SJSA1 (cell line): Measurements from ENCODE around the gene RILP. TPM values are rescaled to one million over a fixed set of nuclear protein-coding genes. Genes with fewer than 3 reads are reported as not detected.

ENCODE experiments used
- DNase-seq, 2 experiments: peaks; one replicate each; pipeline ENCODE4 v3.0.0-alpha.2; 2015 to 2020; ENCODE audit warnings: low spot score in 2 of 2, low read depth in 1 of 2
- H3K27ac ChIP-seq: fragments of 250-450 bp; sonication (Bioruptor Pico); 2 replicates; pipeline ENCODE4 v1.5.1; 2020; ENCODE audit warnings: mild to moderate bottlenecking, moderate library complexity
- H3K27me3 ChIP-seq: fragments of 250-450 bp; sonication (Bioruptor Pico); replicated peaks from 2 replicates; pipeline ENCODE4 v1.5.1; 2020; ENCODE audit warnings: mild to moderate bottlenecking, moderate library complexity
- H3K36me3 ChIP-seq: fragments of 250-450 bp; sonication (Bioruptor Pico); 2 replicates; pipeline ENCODE4 v1.5.1; 2020; ENCODE audit warnings: mild to moderate bottlenecking
- H3K4me1 ChIP-seq: fragments of 250-450 bp; sonication (Bioruptor Pico); replicated peaks from 2 replicates; pipeline ENCODE4 v1.6.1; 2021; ENCODE audit warnings: mild to moderate bottlenecking
- H3K4me3 ChIP-seq: fragments of 250-450 bp; sonication (Bioruptor Pico); 2 replicates; pipeline ENCODE4 v1.5.1; 2020; ENCODE audit warnings: mild to moderate bottlenecking
- H3K9me3 ChIP-seq: fragments of 250-450 bp; sonication (Bioruptor Pico); replicated peaks from 2 replicates; pipeline ENCODE4 v1.5.1; 2020; ENCODE audit warnings: mild to moderate bottlenecking
- total RNA-seq: library from RNA; depleted of rRNA; stranded (reverse); fragments of >200 nt; shearing (Covaris generic); gene quantifications from 2 replicates; pipeline ENCODE4 v1.2.3, GENCODE V29; 2014

RILP gene
- total RNA-seq, 1 experiment from 2014 or later: 1.0 TPM

DNA sequence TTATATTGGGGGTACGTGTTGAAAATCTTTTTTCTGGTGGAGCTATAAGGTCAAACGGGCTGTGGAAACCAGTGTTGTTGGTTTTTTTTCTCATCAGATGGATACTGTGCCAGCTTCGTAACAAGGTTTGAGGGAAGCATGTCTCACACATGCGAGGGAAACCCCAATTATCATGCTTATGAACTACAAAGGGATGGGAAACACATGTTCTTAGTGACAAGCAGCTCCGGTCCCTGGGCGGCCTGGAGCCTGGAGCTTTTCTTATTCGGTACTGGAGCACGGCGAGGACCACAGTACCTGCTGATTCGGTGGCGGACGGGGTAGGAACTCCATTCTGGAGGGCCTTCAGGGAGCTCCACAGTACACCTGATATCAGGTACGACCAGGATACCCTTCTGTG, 33.6 kb downstream of the RILP start:
- no peak overlapping the region for H3K27ac ChIP-seq
- no peak overlapping the region for H3K4me3 ChIP-seq
- H3K36me3 ChIP-seq: no peaks in the 10 kb centered on the region
- no peaks in the 10 kb centered on the region for H3K9me3 ChIP-seq
- no peak for DNase-seq
- H3K27me3 ChIP-seq: no peaks in the 10 kb centered on the region
- peaks cover 8% of the 10 kb centered on the region for H3K4me1 ChIP-seq

DNA sequence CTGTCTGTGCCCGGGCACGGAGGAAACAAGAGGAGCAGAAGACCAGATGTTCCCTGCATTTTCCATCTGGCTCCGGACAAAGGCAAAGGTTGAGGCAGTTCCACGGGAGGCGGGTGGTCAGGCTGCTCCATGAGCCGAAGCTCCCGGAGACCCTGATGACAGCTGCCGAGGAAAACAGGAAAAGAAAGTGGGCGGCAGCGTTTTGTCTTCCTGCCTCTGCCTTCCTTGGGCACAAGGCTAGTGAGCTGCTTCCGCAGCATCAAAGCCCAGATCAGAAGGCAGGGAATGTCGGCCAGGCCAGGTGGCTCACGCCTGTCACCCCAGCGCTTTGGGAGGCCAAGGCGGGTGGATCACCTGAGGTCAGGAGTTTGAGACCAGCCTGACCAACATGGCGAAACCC, 37.3 kb downstream of the RILP start:
- Histone ChIP-seq H3K27me3 (no peaks in the 10 kb centered on the region), H3K36me3 (no peaks in the 10 kb centered on the region), H3K27ac (no peak overlapping the region), H3K4me1 (peaks cover under 1% of the 10 kb centered on the region), H3K9me3 (no peaks in the 10 kb centered on the region), H3K4me3 (no peak overlapping the region)
- DNase-seq: no peak

DNA sequence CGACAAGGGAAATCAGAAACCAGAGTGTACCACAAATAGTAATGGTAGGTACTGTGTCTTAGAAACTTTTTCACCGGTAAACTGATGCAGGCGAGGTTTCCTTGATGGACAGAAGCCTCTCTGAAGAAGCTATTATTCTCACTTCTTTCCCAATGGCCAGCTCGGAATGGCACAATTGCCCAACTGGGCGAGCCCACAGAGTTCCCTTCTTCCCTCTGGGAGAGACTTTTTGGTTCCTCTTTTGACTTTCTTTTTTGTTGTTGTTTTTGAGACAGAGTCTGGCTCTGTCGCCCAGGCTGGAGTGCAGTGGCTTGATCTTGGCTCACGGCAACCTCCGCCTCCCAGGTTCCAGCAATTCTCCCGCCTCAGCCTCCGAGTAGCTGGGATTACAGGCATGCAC, 38.0 kb downstream of the RILP start:
- no peaks in the 10 kb centered on the region; the same call in 1 of the 2 replicates for H3K4me1 ChIP-seq
- no peaks in the 10 kb centered on the region for H3K27me3 ChIP-seq
- no peak overlapping the region for H3K4me3 ChIP-seq
- no peak overlapping the region for H3K27ac ChIP-seq
- H3K36me3 ChIP-seq: no peaks in the 10 kb centered on the region
- H3K9me3 ChIP-seq: no peaks in the 10 kb centered on the region
- no peak for DNase-seq

DNA sequence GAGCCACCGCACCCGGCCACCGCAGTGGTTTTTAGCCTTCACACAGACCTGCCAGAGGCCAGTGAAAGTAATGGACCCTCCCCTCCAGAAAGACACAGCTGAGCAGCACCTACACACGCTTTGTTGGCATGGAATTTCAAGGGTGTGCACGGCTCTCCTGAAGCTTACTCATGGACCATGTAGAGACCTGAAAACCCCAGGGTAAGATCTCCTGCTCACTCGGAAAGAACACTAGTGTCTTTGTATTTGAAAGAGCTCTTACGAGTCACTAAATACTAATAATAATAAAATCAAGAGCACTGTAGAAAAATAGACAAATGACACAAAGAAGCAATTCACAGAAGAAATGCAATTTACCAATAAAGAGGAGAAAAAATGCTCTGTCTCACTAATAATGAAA, 41.0 kb downstream of the RILP start:
- no peaks in the 10 kb centered on the region for H3K9me3 ChIP-seq
- H3K27me3 ChIP-seq: no peaks in the 10 kb centered on the region
- no peak overlapping the region for H3K4me3 ChIP-seq
- H3K36me3 ChIP-seq: no peaks in the 10 kb centered on the region
- H3K4me1 ChIP-seq: no peaks in the 10 kb centered on the region; the same call in 1 of the 2 replicates
- H3K27ac ChIP-seq: no peak overlapping the region
- no peak for DNase-seq

DNA sequence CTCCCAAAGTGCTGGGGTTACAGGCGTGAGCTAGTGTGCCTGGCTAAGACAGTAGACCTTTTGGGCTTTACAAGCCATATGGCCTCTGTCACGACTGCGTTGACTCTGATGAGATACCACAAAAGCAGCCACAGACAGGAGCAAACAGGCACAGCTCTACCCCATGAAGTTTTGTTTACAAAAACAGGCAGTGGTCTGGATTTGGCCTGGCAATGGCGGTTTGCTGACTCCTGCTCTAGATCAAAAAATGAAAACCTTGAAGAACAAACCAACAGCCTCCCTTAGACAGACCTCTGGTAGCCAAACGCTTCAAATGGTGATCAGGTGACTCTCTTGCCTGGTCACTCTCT, 41.7 kb downstream of the RILP start:
- Histone ChIP-seq H3K4me1 (no peaks in the 10 kb centered on the region; the same call in 1 of the 2 replicates), H3K9me3 (no peaks in the 10 kb centered on the region), H3K27ac (no peak overlapping the region), H3K4me3 (no peak overlapping the region), H3K36me3 (no peaks in the 10 kb centered on the region), H3K27me3 (no peaks in the 10 kb centered on the region)
- no peak for DNase-seq

DNA sequence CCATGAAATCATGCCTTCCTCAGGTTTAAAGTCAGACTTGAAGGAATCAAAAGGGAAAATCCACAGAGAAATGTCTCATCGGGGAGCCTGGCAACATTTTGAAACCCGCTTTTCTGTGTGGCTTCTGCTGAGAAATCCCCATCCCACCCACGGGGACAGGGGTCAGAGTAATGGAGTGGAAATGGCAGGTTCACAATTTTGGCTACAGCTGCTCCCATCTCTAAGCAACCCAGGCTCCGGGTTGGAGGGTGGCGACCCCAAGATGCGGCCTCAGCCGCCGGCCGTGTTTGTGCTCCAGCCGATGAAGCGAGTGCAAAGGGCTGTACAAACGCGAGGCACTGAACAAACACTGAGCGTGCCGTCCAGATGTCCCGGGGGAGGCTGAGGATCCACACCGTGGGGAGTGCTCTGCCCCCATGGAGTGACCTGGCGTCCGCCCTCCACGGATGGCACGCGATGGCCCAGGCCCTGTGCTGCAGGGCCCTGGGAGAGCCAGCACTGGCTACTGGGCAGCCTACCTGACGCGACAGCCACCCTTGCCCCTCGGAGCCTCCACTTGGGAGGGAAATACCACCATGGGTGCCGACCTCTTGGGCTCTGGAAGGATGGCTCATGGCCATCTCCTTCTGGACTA, 43.2 kb downstream of the RILP start:
- H3K27ac ChIP-seq: no peak overlapping the region
- DNase-seq: no peak
- no peaks in the 10 kb centered on the region for H3K27me3 ChIP-seq
- H3K36me3 ChIP-seq: no peaks in the 10 kb centered on the region
- H3K4me3 ChIP-seq: no peak overlapping the region
- no peaks in the 10 kb centered on the region for H3K9me3 ChIP-seq
- no peaks in the 10 kb centered on the region; the same call in 1 of the 2 replicates for H3K4me1 ChIP-seq

DNA sequence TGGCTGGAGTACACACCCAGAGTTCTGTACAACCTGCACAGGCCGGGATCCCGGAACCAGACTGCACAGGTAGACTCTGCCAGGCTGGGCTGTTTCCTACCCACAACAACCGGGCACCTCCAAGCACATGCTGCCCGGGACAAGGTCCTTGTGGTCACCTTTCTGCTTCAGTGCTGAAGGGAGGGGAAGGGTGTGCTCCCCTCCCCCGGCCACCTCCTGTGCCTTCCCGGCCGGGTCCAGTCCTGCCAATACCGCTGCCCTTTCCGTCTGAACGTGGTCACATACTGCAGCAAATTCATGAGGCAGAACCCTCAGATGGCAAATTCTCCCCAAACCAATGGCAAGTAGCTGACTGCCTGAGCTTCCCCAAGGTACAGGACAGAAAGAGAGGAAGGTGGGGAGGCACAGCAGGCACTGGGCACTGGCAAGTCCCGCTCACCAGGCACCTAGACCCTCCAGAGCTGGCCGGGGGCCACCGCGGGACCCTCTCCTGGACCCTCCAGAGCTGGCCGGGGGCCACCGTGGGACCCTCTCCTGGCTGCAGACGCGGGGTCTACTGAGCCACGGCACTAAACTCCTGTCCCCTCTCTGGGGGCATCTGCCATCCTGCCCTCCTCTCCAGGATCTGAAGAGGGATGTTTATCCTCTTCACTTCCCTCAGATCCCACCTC, 43.9 kb downstream of the RILP start:
- H3K4me1 ChIP-seq: no peaks in the 10 kb centered on the region; the same call in 1 of the 2 replicates
- H3K9me3 ChIP-seq: no peaks in the 10 kb centered on the region
- no peaks in the 10 kb centered on the region for H3K27me3 ChIP-seq
- no peaks in the 10 kb centered on the region for H3K36me3 ChIP-seq
- H3K4me3 ChIP-seq: no peak overlapping the region
- no peak for DNase-seq
- H3K27ac ChIP-seq: no peak overlapping the region

DNA sequence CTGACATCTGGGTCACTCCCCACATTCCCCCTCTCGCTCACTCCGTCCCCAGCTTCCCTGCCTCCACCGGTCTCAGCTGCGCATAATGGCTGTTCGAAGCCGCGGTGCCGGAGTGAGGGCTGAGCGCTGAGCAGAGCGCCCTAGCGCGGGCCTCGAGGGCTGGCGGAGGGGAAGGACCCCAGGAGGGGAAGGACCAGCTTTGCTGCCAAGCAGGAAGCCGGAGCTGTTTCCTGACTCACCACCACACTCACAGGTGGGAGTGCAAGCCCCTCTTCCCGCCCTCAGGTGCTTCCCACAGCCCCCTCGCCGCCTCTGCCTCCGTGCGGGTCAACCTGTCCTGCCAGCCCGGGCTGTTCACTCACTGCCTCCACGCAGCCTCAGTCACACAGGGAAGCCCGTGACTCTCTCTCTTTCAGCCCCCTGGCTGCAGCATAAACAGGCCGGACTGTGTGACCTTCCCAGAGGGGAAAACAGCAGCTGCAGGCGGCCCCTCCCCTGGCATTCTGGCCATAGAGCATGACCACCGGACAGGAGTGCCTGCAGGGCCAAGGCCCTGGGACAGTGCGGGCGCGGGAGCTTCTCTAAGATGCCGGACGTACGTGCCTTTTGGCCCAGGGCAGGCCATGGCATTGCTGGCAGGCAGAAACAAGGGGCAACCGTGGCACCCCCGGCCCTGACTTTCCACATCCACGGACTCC, 44.7 kb downstream of the RILP start:
- Histone ChIP-seq H3K36me3 (no peaks in the 10 kb centered on the region), H3K27ac (no peak overlapping the region), H3K4me1 (no peaks in the 10 kb centered on the region; the same call in 1 of the 2 replicates), H3K27me3 (no peaks in the 10 kb centered on the region), H3K9me3 (no peaks in the 10 kb centered on the region), H3K4me3 (no peak overlapping the region)
- DNase-seq: no peak

DNA sequence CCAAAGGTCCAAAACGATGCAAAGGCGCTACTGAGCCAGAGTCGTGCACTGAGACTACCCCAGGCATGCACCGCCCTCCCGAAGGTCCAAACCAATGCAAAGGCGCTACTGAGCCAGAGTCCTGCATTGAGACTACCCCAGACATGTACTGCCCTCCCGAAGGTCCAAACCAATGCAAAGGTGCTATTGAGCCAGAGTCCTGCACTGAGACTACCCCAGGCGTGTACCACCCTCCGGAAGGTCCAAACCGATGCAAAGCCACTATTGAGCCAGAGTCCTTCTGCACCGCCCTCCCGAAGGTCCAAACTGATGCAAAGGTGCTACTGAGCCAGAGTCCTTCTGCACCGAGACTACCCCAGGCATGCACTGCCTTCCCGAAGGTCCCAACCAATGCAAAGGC, 48.1 kb downstream of the RILP start:
- no peaks in the 10 kb centered on the region for H3K4me1 ChIP-seq
- no peak overlapping the region for H3K4me3 ChIP-seq
- H3K27ac ChIP-seq: no peak overlapping the region
- no peaks in the 10 kb centered on the region for H3K36me3 ChIP-seq
- H3K27me3 ChIP-seq: no peaks in the 10 kb centered on the region
- no peaks in the 10 kb centered on the region for H3K9me3 ChIP-seq
- DNase-seq: no peak

DNA sequence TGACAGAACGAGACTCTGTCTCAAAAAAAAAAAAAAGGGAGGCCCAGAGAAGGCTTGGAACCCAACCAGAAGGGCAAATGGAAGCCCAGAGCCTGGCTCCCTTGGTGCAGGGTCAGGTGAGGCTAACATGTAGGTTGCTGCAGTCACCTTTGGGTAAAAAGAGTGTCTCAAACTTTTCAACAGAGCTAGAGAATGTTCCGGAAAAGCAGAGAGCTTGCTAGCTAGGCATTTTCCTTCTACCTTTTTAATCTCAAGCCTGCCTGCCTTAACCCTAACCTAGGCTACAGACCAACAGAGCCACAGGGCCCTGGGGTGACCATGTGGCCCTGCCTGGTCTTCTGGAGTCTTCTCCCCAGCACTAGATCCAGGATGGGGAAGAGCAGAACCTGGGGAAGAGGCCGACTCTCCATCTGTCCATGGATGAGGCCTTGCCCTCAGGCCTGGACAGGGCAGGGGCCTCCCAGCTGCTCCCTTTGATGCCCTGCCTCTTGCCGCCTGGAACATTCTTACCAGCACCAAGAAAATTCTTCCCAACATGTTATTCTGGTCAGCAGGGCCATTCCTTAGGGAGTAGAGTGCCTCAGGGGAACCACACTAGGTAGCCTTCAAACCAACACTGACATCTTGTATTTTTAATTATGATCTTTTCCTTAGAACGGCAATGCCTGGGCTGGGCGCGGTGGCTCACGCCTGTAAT, 51.1 kb downstream of the RILP start:
- H3K9me3 ChIP-seq: no peaks in the 10 kb centered on the region
- H3K4me1 ChIP-seq: no peaks in the 10 kb centered on the region
- H3K27ac ChIP-seq: no peak overlapping the region
- no peak for DNase-seq
- H3K4me3 ChIP-seq: no peak overlapping the region
- H3K36me3 ChIP-seq: no peaks in the 10 kb centered on the region
- no peaks in the 10 kb centered on the region for H3K27me3 ChIP-seq

DNA sequence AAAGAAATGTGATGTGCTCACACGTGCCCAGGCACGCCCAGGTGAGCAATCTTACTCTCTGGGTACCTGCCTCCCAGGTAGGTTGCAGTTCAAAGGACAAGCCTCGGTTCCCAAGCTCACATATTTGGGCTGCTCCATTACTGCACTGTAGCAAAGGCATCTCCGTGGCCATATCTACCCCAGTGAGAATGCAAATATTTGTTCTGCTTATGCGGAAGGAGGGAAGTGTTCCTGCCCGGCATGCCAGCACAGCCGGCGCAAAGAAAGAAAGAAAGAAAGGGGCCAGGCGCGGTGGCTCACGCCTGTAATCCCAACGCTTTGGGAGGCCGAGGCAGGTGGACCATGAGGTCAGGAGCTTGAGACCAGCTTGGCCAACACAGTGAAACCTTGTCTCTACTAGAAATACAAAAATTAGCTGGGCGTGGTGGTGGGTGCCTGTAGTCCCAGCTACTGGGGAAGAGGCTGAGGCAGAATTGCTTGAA, 51.8 kb downstream of the RILP start:
- no peak overlapping the region for H3K27ac ChIP-seq
- H3K4me3 ChIP-seq: no peak overlapping the region
- no peaks in the 10 kb centered on the region for H3K4me1 ChIP-seq
- no peak for DNase-seq
- no peaks in the 10 kb centered on the region for H3K9me3 ChIP-seq
- H3K36me3 ChIP-seq: no peaks in the 10 kb centered on the region
- H3K27me3 ChIP-seq: no peaks in the 10 kb centered on the region
